GM23338 (cell line): Measurements from ENCODE around the gene DNAJB8. TPM values are rescaled to one million over a fixed set of nuclear protein-coding genes. Genes with fewer than 3 reads are reported as not detected.

ENCODE experiments used
- ATAC-seq: fragments of 200-7000 bp; cut with Tn5 transposase; 3 replicates; pipeline ENCODE4 v1.9.1; 2020
- DNase-seq: peaks from one replicate; pipeline ENCODE4 v3.0.0-alpha.2; 2015; ENCODE audit warnings: low spot score
- H2AFZ ChIP-seq: fragments of 200-600 bp; sonication (generic); 2 replicates; pipeline ENCODE4 v1.8.0; 2016; ENCODE audit warnings: antibody characterized with exemption, mild to moderate bottlenecking, moderate library complexity
- H3F3A ChIP-seq: fragments of 200-600 bp; sonication (generic); replicated peaks from 2 replicates; pipeline ENCODE4 v1.8.0; 2017; ENCODE audit warnings: antibody characterized with exemption, mixed run types, low read depth
- H3K27ac ChIP-seq: fragments of 200-600 bp; sonication (generic); 2 replicates; pipeline ENCODE4 v1.6.1; 2016; ENCODE audit warnings: low read depth
- H3K27me3 ChIP-seq: fragments of 200-600 bp; sonication (generic); 2 replicates; pipeline ENCODE4 v1.8.0; 2016; ENCODE audit warnings: mild to moderate bottlenecking, mixed run types, moderate library complexity; ENCODE audit not compliant: insufficient read depth
- H3K36me3 ChIP-seq: fragments of 200-600 bp; sonication (generic); 2 replicates; pipeline ENCODE4 v1.8.0; 2016; ENCODE audit warnings: mild to moderate bottlenecking; ENCODE audit not compliant: insufficient read depth
- H3K4me1 ChIP-seq: fragments of 200-600 bp; sonication (generic); 2 replicates; pipeline ENCODE4 v1.8.0; 2016; ENCODE audit warnings: mild to moderate bottlenecking, moderate library complexity; ENCODE audit not compliant: insufficient read depth
- H3K4me2 ChIP-seq: fragments of 200-600 bp; sonication (generic); 2 replicates; pipeline ENCODE4 v1.7.1; 2017; ENCODE audit warnings: mixed run types
- H3K4me3 ChIP-seq: fragments of 200-600 bp; sonication (generic); 2 replicates; pipeline ENCODE4 v1.6.1; 2016; ENCODE audit warnings: mixed run types
- H3K79me2 ChIP-seq: fragments of 200-600 bp; sonication (generic); replicated peaks from 2 replicates; pipeline ENCODE4 v1.8.0; 2017; ENCODE audit warnings: mild to moderate bottlenecking; ENCODE audit not compliant: insufficient read depth
- H3K9me2 ChIP-seq: fragments of 200-600 bp; sonication (generic); 2 replicates; pipeline ENCODE4 v1.8.0; 2017; ENCODE audit not compliant: insufficient read depth
- H4K20me1 ChIP-seq: fragments of 200-600 bp; sonication (generic); replicated peaks from 2 replicates; pipeline ENCODE4 v1.8.0; 2017; ENCODE audit warnings: mild to moderate bottlenecking; ENCODE audit not compliant: insufficient read depth
- H3K27ac Mint-ChIP-seq: 2 replicates; pipeline ENCODE4 v1.8.0; 2020; ENCODE audit warnings: inconsistent platforms, mild to moderate bottlenecking, moderate library complexity, mixed read lengths
- H3K27me3 Mint-ChIP-seq: 3 replicates; pipeline ENCODE4 v1.8.0; 2022; ENCODE audit warnings: low read depth, mild to moderate bottlenecking, moderate library complexity, mixed read lengths, inconsistent platforms; ENCODE audit not compliant: insufficient read depth, poor library complexity
- H3K36me3 Mint-ChIP-seq: 3 replicates; pipeline ENCODE4 v1.8.0; 2021; ENCODE audit warnings: low read depth, mild to moderate bottlenecking, inconsistent platforms, moderate library complexity, mixed read lengths
- H3K4me1 Mint-ChIP-seq: 3 replicates; pipeline ENCODE4 v1.8.0; 2020; ENCODE audit warnings: mild to moderate bottlenecking, inconsistent platforms, mixed read lengths
- H3K4me3 Mint-ChIP-seq: 3 replicates; pipeline ENCODE4 v1.8.0; 2021; ENCODE audit warnings: moderate library complexity, mild to moderate bottlenecking, inconsistent platforms, mixed read lengths
- H3K9me3 Mint-ChIP-seq: 3 replicates; pipeline ENCODE4 v1.8.0; 2020; ENCODE audit warnings: moderate library complexity, mild to moderate bottlenecking, inconsistent platforms, mixed read lengths
- CREB1 ChIP-seq: fragments of 250-450 bp; sonication (Bioruptor Pico); IDR thresholded peaks from 2 replicates; pipeline ENCODE4 v1.5.0; 2020; ENCODE audit warnings: low read depth, mild to moderate bottlenecking, moderate library complexity
- CTCF ChIP-seq, 2 experiments: fragments of 200-600 bp in 1 of 2; sonication (generic) in 1 of 2; conservative IDR thresholded peaks; 2 replicates each; pipeline versions ENCODE4 v1.5.1 to v1.6.1; 2016 to 2017; ENCODE audit warnings: antibody characterized with exemption in 2 of 2, low read depth in 2 of 2, mild to moderate bottlenecking in 2 of 2, moderate library complexity in 1 of 2
- ETS1 ChIP-seq: IDR thresholded peaks from 2 replicates; pipeline ENCODE4 v1.6.1; 2016; ENCODE audit warnings: antibody characterized with exemption
- EZH2 ChIP-seq: fragments of 200-600 bp; sonication (generic); IDR thresholded peaks from one replicate; pipeline ENCODE4 v1.8.0; 2017; ENCODE audit warnings: antibody characterized with exemption, mild to moderate bottlenecking, low read depth; ENCODE audit not compliant: unreplicated experiment
- EZH2phosphoT487 ChIP-seq: fragments of 200-600 bp; sonication (generic); IDR thresholded peaks from one replicate; pipeline ENCODE4 v1.8.1; 2018; ENCODE audit warnings: antibody characterized with exemption; ENCODE audit not compliant: unreplicated experiment
- JUNB ChIP-seq: IDR thresholded peaks from one replicate; pipeline ENCODE4 v1.6.1; 2016; ENCODE audit warnings: antibody characterized with exemption; ENCODE audit not compliant: unreplicated experiment
- NANOG ChIP-seq: IDR thresholded peaks from 2 replicates; pipeline ENCODE4 v1.6.1; 2016; ENCODE audit warnings: antibody characterized with exemption, borderline replicate concordance
- POLR2AphosphoS5 ChIP-seq: IDR thresholded peaks from 2 replicates; pipeline ENCODE4 v1.6.1; 2016; ENCODE audit warnings: antibody characterized with exemption, low read depth
- REST ChIP-seq: IDR thresholded peaks from one replicate; pipeline ENCODE4 v1.6.1; 2018; ENCODE audit warnings: antibody characterized with exemption; ENCODE audit not compliant: unreplicated experiment
- STAT1 ChIP-seq: IDR thresholded peaks from one replicate; pipeline ENCODE4 v1.6.1; 2016; ENCODE audit warnings: antibody characterized with exemption; ENCODE audit not compliant: unreplicated experiment
- ZNF114 ChIP-seq: fragments of 250-450 bp; sonication (Bioruptor Pico); IDR thresholded peaks from 2 replicates; pipeline ENCODE4 v1.5.0; 2020; ENCODE audit warnings: mild to moderate bottlenecking, moderate library complexity
- ZNF331 ChIP-seq: fragments of 250-450 bp; sonication (Bioruptor Pico); IDR thresholded peaks from 2 replicates; pipeline ENCODE4 v1.5.0; 2020; ENCODE audit warnings: low read depth, mild to moderate bottlenecking, moderate library complexity
- ZNF462 ChIP-seq: fragments of 250-450 bp; sonication (Bioruptor Pico); IDR thresholded peaks from 2 replicates; pipeline ENCODE4 v1.5.0; 2020; ENCODE audit warnings: mild to moderate bottlenecking, moderate library complexity
- polyA plus RNA-seq: library from polyadenylated mRNA; unstranded; fragments of >200 nt; fragmentation: Nextera tagmentation; extraction: Ambion mirVana; gene quantifications from 2 replicates; pipeline ENCODE4 v1.2.1, GENCODE V29; 2016
- total RNA-seq: library from RNA; depleted of rRNA; stranded (reverse); fragments of >200 nt; shearing (Covaris generic); gene quantifications from 2 replicates; pipeline ENCODE4 v1.2.3, GENCODE V29; 2014

Gene DNAJB8
- total and polyA plus RNA-seq, 2 experiments from 2014 or later, result not detected

GRCh38 chr3:128442070-128442469 is 24.6 kb downstream of the DNAJB8 start:
- Mint-ChIP-seq H3K27me3 (peaks cover 22% of the 10 kb centered on the region), H3K4me1 (peaks cover 7% of the 10 kb centered on the region), H3K36me3 (no peaks in the 10 kb centered on the region), H3K27ac (no peak overlapping the region), H3K4me3 (no peak overlapping the region), H3K9me3 (peaks cover 4% of the 10 kb centered on the region; the same call in 2 of the 3 replicates)
- ATAC-seq, result no peak
- H3K27ac ChIP-seq, result no peak overlapping the region
- no peak overlapping the region for H3K4me2 ChIP-seq
- no peak for DNase-seq
- no peak overlapping the region for H3K4me3 ChIP-seq
- no peaks in the 10 kb centered on the region for H3K27me3 ChIP-seq
- H3K4me1 ChIP-seq, result no peaks in the 10 kb centered on the region
- H2AFZ ChIP-seq, result no peak overlapping the region
- 0 out of 2 replicates have a peak, but pooled peaks cover 5% of the 10 kb centered on the region for H3K9me2 ChIP-seq
- no peaks in the 10 kb centered on the region for H4K20me1 ChIP-seq
- no peaks in the 10 kb centered on the region for H3K79me2 ChIP-seq
- H3K36me3 ChIP-seq, result no peaks in the 10 kb centered on the region
- TF ChIP-seq NANOG (no peak), REST (no peak), STAT1 (no peak), EZH2phosphoT487 (no peak), ZNF462 (CRISPR knock-in tag) (no peak), ZNF114 (CRISPR knock-in tag) (no peak), ETS1 (no peak), ZNF331 (CRISPR knock-in tag) (no peak), JUNB (no peak), POLR2AphosphoS5 (no peak), CTCF (conservative IDR thresholded peaks at IDR 0.05; ENCODE audit: low read depth in 2 of 2) (no peak), CREB1 (CRISPR knock-in tag) (no peak), EZH2 (no peak)
- H3F3A ChIP-seq, result no peaks in the 10 kb centered on the region
